ENCODE data around the gene C19orf25. TPM values are rescaled to one million over a fixed set of nuclear protein-coding genes. Genes with fewer than 3 reads are reported as not detected.

The C19orf25 gene
- total and polyA plus RNA-seq, 9 of the 15 experiments (the other 6 are each of a cell fraction or from before 2014, with no cell fraction given): 0.79 to 96.0 (median 36.1) TPM

- no peak for TF ChIP-seq ADNP (tag; IDR thresholded peaks at IDR 0.05)
Observed at GRCh38 chr19:1503089-1503924, 24.3 kb upstream of the C19orf25 start (continued).

- intact Hi-C loops (cut with micrococcal nuclease) (no loop called here), in situ Hi-C loops (cut with MboI) (no loop called here)
- BruUV-seq (replicated peaks): no TSS peak
- FAIRE-seq (no peak), DNase-seq (ENCODE audit: extremely low read depth in 1 of 4, low spot score in 3 of 4) (no peak), ATAC-seq (no peak)
- H3K36me3 ChIP-seq (ENCODE audit: control insufficient read depth, insufficient read depth, low read length): peaks cover 10% of the 10 kb centered on the region; the same call in 2 of the 3 replicates
- 48% methylated on average over 14 of the region's 14 CpGs for WGBS (ENCODE audit: insufficient coverage, low coverage, missing lambda C conversion rate)
- ChIA-PET CTCF (ENCODE audit: low intra/inter-chr PET ratio) (no interaction called here), POLR2A (interaction anchor here (1.4 kb wide), 1 partner anchor 12 kb away, joined by 3 read pairs; the partner anchor contains the start of gene REEP6)
- peak overlapping the region; percentile 95 for H2AFZ ChIP-seq (ENCODE audit: low read depth, low read length)
- H3K4me3 ChIP-seq: peak overlapping the region; percentile 23
- peaks cover 9 to 66% of the 10 kb centered on the region in 2 experiments for H3K4me1 ChIP-seq (replicated peaks in 1 of 2; ENCODE audit: control insufficient read depth in 2 of 2, insufficient read depth in 2 of 2, low read length in 2 of 2)
- H3K79me2 ChIP-seq (ENCODE audit: control insufficient read depth, insufficient read depth, low read length): no peaks in the 10 kb centered on the region
- H3K27ac ChIP-seq (ENCODE audit: extremely low read depth, low read depth, low read length): peak overlapping the region; percentile 68
- no peak for TF ChIP-seq PML (IDR thresholded peaks at IDR 0.05; ENCODE audit: low read length)
- TF ChIP-seq CEBPB (tag; IDR thresholded peaks at IDR 0.05): peak; percentile 66
- TF ChIP-seq ZNF699 (CRISPR knock-in tag; IDR thresholded peaks at IDR 0.05; ENCODE audit: insufficient replicate concordance): no peak
- TF ChIP-seq ZNF12 (CRISPR knock-in tag; IDR thresholded peaks at IDR 0.05): 0 out of 2 replicates have a peak, but pooled peaks have one; percentile 1
- 0 out of 2 replicates have a peak, but pooled peaks have one; percentile 20 for TF ChIP-seq BCOR (IDR thresholded peaks at IDR 0.05)
- TF ChIP-seq ZNF263 (CRISPR knock-in tag; IDR thresholded peaks at IDR 0.05; ENCODE audit: borderline replicate concordance): no peak
- no peak for TF ChIP-seq SNAPC5 (CRISPR knock-in tag; IDR thresholded peaks at IDR 0.05)
- no peak for TF ChIP-seq ZBTB34 (CRISPR knock-in tag; IDR thresholded peaks at IDR 0.05)
- TF ChIP-seq MTA2 (IDR thresholded peaks at IDR 0.05; ENCODE audit: low read depth): no peak
- no peak for TF ChIP-seq WHSC1 (IDR thresholded peaks at IDR 0.05; ENCODE audit: low read length)
- no peak for TF ChIP-seq TRIM24 (IDR thresholded peaks at IDR 0.05)
- no peak for TF ChIP-seq BRD4 (IDR thresholded peaks at IDR 0.05)
- TF ChIP-seq ZNF740 (CRISPR knock-in tag; IDR thresholded peaks at IDR 0.05): no peak
- TF ChIP-seq ZNF740 (tag; IDR thresholded peaks at IDR 0.05): no peak
- H3K27me3 ChIP-seq (ENCODE audit: control insufficient read depth in 2 of 2, insufficient read depth in 2 of 2, low read length in 2 of 2): no peaks in the 10 kb centered on the region
- H3K9ac ChIP-seq (ENCODE audit: insufficient read depth in 1 of 2, low read depth in 2 of 2, low read length in 2 of 2): peak overlapping the region; percentile 73 to 93
- H3K9me1 ChIP-seq (ENCODE audit: control insufficient read depth, insufficient read depth, low read length): no peaks in the 10 kb centered on the region
- no peaks in the 10 kb centered on the region for H4K20me1 ChIP-seq (replicated peaks; ENCODE audit: control insufficient read depth, insufficient read depth, low read length)
- H3K9me3 ChIP-seq (replicated peaks; ENCODE audit: control insufficient read depth, insufficient read depth, low read depth, low read length): no peaks in the 10 kb centered on the region
- H3K4me2 ChIP-seq (ENCODE audit: insufficient read depth, low read length): peak overlapping the region; percentile 77
Observed at GRCh38 chr19:1502433-1503088, 23.5 kb upstream of the C19orf25 start.

Data from K562 (cell line).